Type B pancreatic cell (in vitro differentiated cells): ENCODE data around the gene RPH3AL. TPM values are rescaled to one million over a fixed set of nuclear protein-coding genes. Genes with fewer than 3 reads are reported as not detected.
"Not testable (repeated sequence)": the region's sequence is repeated elsewhere in the genome, so short reads cannot be mapped to it uniquely, and the experiment has no call there.

Experiments used
- DNase-seq: peaks from one replicate; pipeline ENCODE4 v3.0.0; 2021; ENCODE audit warnings: mixed read lengths; ENCODE audit not compliant: unreplicated experiment; ENCODE audit errors: extremely low spot score
- H3K27ac Mint-ChIP-seq: 2 replicates; pipeline ENCODE4 v1.8.0; 2021; ENCODE audit warnings: mild to moderate bottlenecking, mixed read lengths
- H3K27me3 Mint-ChIP-seq: 2 replicates; pipeline ENCODE4 v1.8.0; 2021; ENCODE audit warnings: mixed read lengths
- H3K36me3 Mint-ChIP-seq: 2 replicates; pipeline ENCODE4 v1.8.0; 2021; ENCODE audit warnings: mixed read lengths
- H3K4me1 Mint-ChIP-seq: one replicate; pipeline ENCODE4 v1.8.0; 2021; ENCODE audit warnings: mixed read lengths; ENCODE audit not compliant: unreplicated experiment
- H3K4me3 Mint-ChIP-seq: 2 replicates; pipeline ENCODE4 v1.8.0; 2021; ENCODE audit warnings: mild to moderate bottlenecking, mixed read lengths
- H3K9me3 Mint-ChIP-seq: 2 replicates; pipeline ENCODE4 v1.8.0; 2021; ENCODE audit warnings: mixed read lengths
- CTCF ChIP-seq: fragments of 200-600 bp; sonication (generic); conservative IDR thresholded peaks from 2 replicates; pipeline ENCODE4 v1.5.0; 2021; ENCODE audit warnings: antibody characterized with exemption, mild to moderate bottlenecking
- total RNA-seq: library from RNA; stranded (reverse); gene quantifications from 2 replicates; pipeline ENCODE4 v1.2.1, GENCODE V29; 2021; ENCODE audit warnings: low replicate concordance

The RPH3AL gene
- total RNA-seq, 1 donor from 2014 or later = 13.5 TPM

- Mint-ChIP-seq H3K36me3 (peaks cover 10% of the 10 kb centered on the region), H3K27ac (no peak overlapping the region), H3K4me3 (no peak overlapping the region), H3K9me3 (peaks cover 11% of the 10 kb centered on the region), H3K27me3 (peaks cover 11% of the 10 kb centered on the region), H3K4me1 (peaks cover 21% of the 10 kb centered on the region)
- TF ChIP-seq CTCF = no peak
- no peak for DNase-seq
These were observed 33.3 kb downstream of the RPH3AL start for GRCh38 chr17:319266-319665.

DNA sequence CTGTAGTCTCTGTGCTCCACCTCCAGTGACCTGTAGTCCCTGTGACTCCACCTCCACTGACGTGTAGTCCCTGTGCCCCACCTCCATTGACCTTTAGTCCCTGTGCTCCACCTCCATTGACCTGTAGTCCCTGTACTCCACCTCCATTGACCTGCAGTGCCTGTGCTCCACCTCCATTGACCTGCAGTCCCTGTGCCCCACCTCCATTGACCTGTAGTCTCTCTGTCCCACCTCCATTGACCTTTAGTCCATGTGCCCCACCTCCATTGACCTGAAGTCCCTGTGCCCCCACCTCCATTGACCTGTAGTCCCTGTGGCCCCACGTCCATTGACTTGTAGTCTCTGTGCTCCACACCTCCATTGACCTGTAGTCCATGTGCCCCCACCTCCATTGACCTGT is 35.5 kb downstream of the RPH3AL start:
- Mint-ChIP-seq H3K9me3 (peaks cover 11% of the 10 kb centered on the region), H3K4me1 (peaks cover 11% of the 10 kb centered on the region)
- H3K4me3 Mint-ChIP-seq, H3K27me3 Mint-ChIP-seq, DNase-seq, H3K36me3 Mint-ChIP-seq, H3K27ac Mint-ChIP-seq: not testable (repeated sequence)

- not testable (repeated sequence) for H3K4me1 Mint-ChIP-seq, H3K27me3 Mint-ChIP-seq, DNase-seq, H3K4me3 Mint-ChIP-seq, H3K36me3 Mint-ChIP-seq, H3K27ac Mint-ChIP-seq
- H3K9me3 Mint-ChIP-seq = peaks cover 11% of the 10 kb centered on the region
These were observed 37.2 kb downstream of the RPH3AL start for GRCh38 chr17:315399-315798.

- not testable (repeated sequence) for H3K27me3 Mint-ChIP-seq, H3K4me3 Mint-ChIP-seq
These were observed 38.0 kb downstream of the RPH3AL start for GRCh38 chr17:314614-314944.

GRCh38 chr17:313911-314613 is 38.5 kb downstream of the RPH3AL start:
- H3K27me3 Mint-ChIP-seq = no peaks in the 10 kb centered on the region
- peaks cover 10% of the 10 kb centered on the region for H3K36me3 Mint-ChIP-seq
- no peak for DNase-seq
- no peak overlapping the region for H3K27ac Mint-ChIP-seq
- H3K4me1 Mint-ChIP-seq = peaks cover 6% of the 10 kb centered on the region
- no peak overlapping the region for H3K4me3 Mint-ChIP-seq
- TF ChIP-seq CTCF = no peak
- H3K9me3 Mint-ChIP-seq = peaks cover 11% of the 10 kb centered on the region

More at GRCh38 chr17:314614-314944, 38.0 kb downstream of the RPH3AL start:
- H3K9me3 Mint-ChIP-seq = peaks cover 11% of the 10 kb centered on the region
- not testable (repeated sequence) for H3K27ac Mint-ChIP-seq, DNase-seq, H3K4me1 Mint-ChIP-seq, H3K36me3 Mint-ChIP-seq

DNA sequence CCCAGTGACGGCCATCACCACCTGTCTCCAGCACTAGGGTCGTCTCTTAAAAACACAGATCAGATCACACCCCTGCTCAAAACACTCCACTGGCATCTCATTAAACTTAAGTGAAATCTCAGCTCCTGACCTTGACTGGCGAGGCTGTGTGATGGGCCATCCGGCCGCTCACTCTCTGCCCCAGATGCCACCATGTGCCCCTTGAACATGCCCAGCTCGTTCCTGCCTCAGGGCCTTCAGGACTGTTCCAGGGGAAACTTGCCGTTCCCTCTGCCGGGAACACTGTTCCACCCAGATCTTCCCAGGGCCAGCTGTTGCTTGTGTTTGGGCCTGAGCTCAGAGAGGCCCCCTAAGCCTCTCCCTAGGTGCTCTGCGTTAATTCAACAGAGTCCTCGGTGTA is 39.4 kb downstream of the RPH3AL start:
- H3K36me3 Mint-ChIP-seq = peaks cover 5% of the 10 kb centered on the region
- H3K27me3 Mint-ChIP-seq = no peaks in the 10 kb centered on the region
- no peak overlapping the region for H3K27ac Mint-ChIP-seq
- H3K4me1 Mint-ChIP-seq = peaks cover 7% of the 10 kb centered on the region
- peaks cover 11% of the 10 kb centered on the region for H3K9me3 Mint-ChIP-seq
- no peak for TF ChIP-seq CTCF
- H3K4me3 Mint-ChIP-seq = no peak overlapping the region
- no peak for DNase-seq

- no peak for TF ChIP-seq CTCF
- peaks cover 11% of the 10 kb centered on the region for H3K9me3 Mint-ChIP-seq
- peaks cover 13% of the 10 kb centered on the region for H3K4me1 Mint-ChIP-seq
- no peak for DNase-seq
- peaks cover 5% of the 10 kb centered on the region for H3K36me3 Mint-ChIP-seq
- H3K27ac Mint-ChIP-seq = no peak overlapping the region
- H3K4me3 Mint-ChIP-seq = no peak overlapping the region
- H3K27me3 Mint-ChIP-seq = no peaks in the 10 kb centered on the region
These were observed 40.0 kb downstream of the RPH3AL start for GRCh38 chr17:312476-313148.
